Mesendoderm (in vitro differentiated cells): Measurements from ENCODE around the gene VPS37C.

ENCODE experiments used
- DNase-seq: peaks from one replicate; pipeline ENCODE4 v3.0.0; 2013
- H2AK5ac ChIP-seq: 2 replicates; pipeline ENCODE4 v1.6.1; 2013; ENCODE audit warnings: low read length, inconsistent platforms
- H2BK120ac ChIP-seq: 2 replicates; pipeline ENCODE4 v1.6.1; 2013; ENCODE audit warnings: low read depth, mild to moderate bottlenecking, low read length, moderate library complexity, mixed read lengths
- H2BK15ac ChIP-seq: replicated peaks from 2 replicates; pipeline ENCODE4 v1.6.1; 2013; ENCODE audit warnings: low read depth, mild to moderate bottlenecking, moderate library complexity
- H2BK5ac ChIP-seq: 2 replicates; pipeline ENCODE4 v1.6.1; 2013; ENCODE audit warnings: low read length, inconsistent platforms
- H3K18ac ChIP-seq: 2 replicates; pipeline ENCODE4 v1.6.1; 2013; ENCODE audit warnings: mild to moderate bottlenecking, low read length, mixed read lengths
- H3K23ac ChIP-seq: one replicate; pipeline ENCODE4 v1.6.1; 2013; ENCODE audit warnings: low read length
- H3K27ac ChIP-seq: 2 replicates; pipeline ENCODE4 v1.5.1; 2013; ENCODE audit warnings: low read depth, mild to moderate bottlenecking, inconsistent platforms, low read length, moderate library complexity
- H3K27me3 ChIP-seq: 2 replicates; pipeline ENCODE4 v1.6.1; 2013; ENCODE audit warnings: low read length, control low read depth, mild to moderate bottlenecking, inconsistent platforms; ENCODE audit not compliant: insufficient read depth, poor library complexity
- H3K36me3 ChIP-seq: 2 replicates; pipeline ENCODE4 v1.6.1; 2013; ENCODE audit warnings: low read length, inconsistent platforms; ENCODE audit not compliant: control insufficient read depth, insufficient read depth
- H3K4ac ChIP-seq: one replicate; pipeline ENCODE4 v1.6.1; 2013; ENCODE audit warnings: low read depth, mild to moderate bottlenecking, low read length, moderate library complexity
- H3K4me1 ChIP-seq: 2 replicates; pipeline ENCODE4 v1.6.1; 2013; ENCODE audit warnings: low read depth, low read length, inconsistent platforms; ENCODE audit not compliant: control insufficient read depth
- H3K4me2 ChIP-seq: 2 replicates; pipeline ENCODE4 v1.6.1; 2013; ENCODE audit warnings: low read length
- H3K4me3 ChIP-seq: 2 replicates; pipeline ENCODE4 v1.5.1; 2013; ENCODE audit warnings: mild to moderate bottlenecking, low read length
- H3K56ac ChIP-seq: one replicate; pipeline ENCODE4 v1.6.1; 2013; ENCODE audit warnings: low read length
- H3K79me1 ChIP-seq: 2 replicates; pipeline ENCODE4 v1.6.1; 2013; ENCODE audit warnings: low read length, inconsistent platforms
- H3K79me2 ChIP-seq: 2 replicates; pipeline ENCODE4 v1.6.1; 2013; ENCODE audit warnings: mild to moderate bottlenecking, low read length; ENCODE audit not compliant: control insufficient read depth, insufficient read depth
- H3K9ac ChIP-seq: 2 replicates; pipeline ENCODE4 v1.6.1; 2013; ENCODE audit warnings: low read length, inconsistent platforms
- H4K5ac ChIP-seq: one replicate; pipeline ENCODE4 v1.6.1; 2013; ENCODE audit warnings: low read length
- H4K8ac ChIP-seq: one replicate; pipeline ENCODE4 v1.6.1; 2013; ENCODE audit warnings: low read depth, mild to moderate bottlenecking, control low read depth, low read length, moderate library complexity
- WGBS: extraction: QIAGEN DNeasy Blood & Tissue Kit; methylation state at CpG from one replicate; pipeline ENCODE4 v1.1.7; 2013; ENCODE audit warnings: low lambda C conversion rate, missing lambda C conversion rate; ENCODE audit not compliant: insufficient coverage; ENCODE audit errors: extremely low coverage; 5-methylcytosine and 5-hydroxymethylcytosine counted together

VPS37C gene

DNA sequence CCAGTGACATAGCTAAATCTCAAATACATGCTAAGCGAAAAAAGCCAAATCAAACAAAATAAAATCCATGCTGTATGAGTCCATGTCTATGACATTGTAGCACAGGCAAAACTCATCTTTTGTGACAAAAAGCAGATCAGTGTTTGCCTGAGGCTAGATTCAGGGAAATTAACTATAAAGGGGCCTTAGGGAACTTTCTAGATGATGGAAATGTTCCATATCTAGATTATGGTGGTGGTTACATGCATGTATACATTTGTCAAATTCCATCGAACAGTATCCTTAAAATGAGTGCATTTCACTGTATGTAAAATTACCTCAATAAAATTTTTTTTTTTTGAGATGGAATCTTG, 44.1 kb downstream of the VPS37C start:
- Histone ChIP-seq H3K18ac (no peak overlapping the region), H3K79me2 (no peaks in the 10 kb centered on the region), H3K27ac (no peak overlapping the region), H3K23ac (no peak overlapping the region), H3K36me3 (no peaks in the 10 kb centered on the region), H2BK120ac (no peak overlapping the region), H3K56ac (no peak overlapping the region), H4K8ac (no peak overlapping the region), H3K79me1 (no peaks in the 10 kb centered on the region), H2BK15ac (no peak overlapping the region), H3K4me1 (no peaks in the 10 kb centered on the region), H2AK5ac (no peak overlapping the region), H3K4me3 (no peak overlapping the region), H3K9ac (no peak overlapping the region), H3K27me3 (no peaks in the 10 kb centered on the region), H3K4me2 (no peak overlapping the region), H3K4ac (no peak overlapping the region), H2BK5ac (no peak overlapping the region), H4K5ac (no peak overlapping the region)
- WGBS = no CpG with 5 or more reads among the region's 2 CpGs
- DNase-seq = no peak

DNA sequence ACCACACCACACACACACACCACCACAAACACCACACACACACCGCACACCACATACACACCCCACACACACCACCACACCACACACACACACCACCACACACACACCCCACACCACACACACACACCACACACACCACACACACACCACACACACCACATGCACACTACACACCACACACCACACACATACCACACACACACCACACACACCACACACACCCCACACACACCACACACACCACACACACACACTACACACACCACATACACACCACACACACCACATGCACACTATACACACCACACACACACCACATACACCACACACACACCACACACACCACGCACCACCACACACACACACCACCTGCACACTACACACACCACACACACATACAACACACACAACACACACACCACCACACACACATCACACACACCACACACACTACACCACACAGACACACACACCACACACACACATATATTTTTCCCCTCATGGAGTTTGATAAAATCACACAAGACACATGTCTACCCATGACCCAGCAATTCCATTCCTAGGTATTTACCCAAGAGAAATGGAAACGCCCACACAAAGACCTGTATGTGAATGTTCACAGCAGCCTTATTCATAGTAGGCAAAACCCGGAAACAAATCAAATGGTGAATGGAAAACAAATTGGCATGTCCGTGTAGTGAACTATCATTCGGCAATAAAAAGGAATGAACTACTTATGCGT, 44.6 kb downstream of the VPS37C start:
- no peak overlapping the region for H3K4me3 ChIP-seq
- no peak overlapping the region for H3K23ac ChIP-seq
- no peak overlapping the region for H3K4ac ChIP-seq
- no peaks in the 10 kb centered on the region for H3K79me1 ChIP-seq
- no peaks in the 10 kb centered on the region for H3K36me3 ChIP-seq
- H3K79me2 ChIP-seq = no peaks in the 10 kb centered on the region
- H3K27me3 ChIP-seq = no peaks in the 10 kb centered on the region
- DNase-seq = no peak
- no peak overlapping the region for H3K18ac ChIP-seq
- no peak overlapping the region for H3K9ac ChIP-seq
- no peak overlapping the region for H4K8ac ChIP-seq
- H3K4me1 ChIP-seq = no peaks in the 10 kb centered on the region
- no peak overlapping the region for H2AK5ac ChIP-seq
- no peak overlapping the region for H2BK5ac ChIP-seq
- WGBS = 100% methylated on average over 1 of the region's 7 CpGs
- no peak overlapping the region for H2BK120ac ChIP-seq
- no peak overlapping the region for H3K56ac ChIP-seq
- no peak overlapping the region for H3K4me2 ChIP-seq
- H4K5ac ChIP-seq = no peak overlapping the region
- no peak overlapping the region for H3K27ac ChIP-seq
- no peak overlapping the region for H2BK15ac ChIP-seq

DNA sequence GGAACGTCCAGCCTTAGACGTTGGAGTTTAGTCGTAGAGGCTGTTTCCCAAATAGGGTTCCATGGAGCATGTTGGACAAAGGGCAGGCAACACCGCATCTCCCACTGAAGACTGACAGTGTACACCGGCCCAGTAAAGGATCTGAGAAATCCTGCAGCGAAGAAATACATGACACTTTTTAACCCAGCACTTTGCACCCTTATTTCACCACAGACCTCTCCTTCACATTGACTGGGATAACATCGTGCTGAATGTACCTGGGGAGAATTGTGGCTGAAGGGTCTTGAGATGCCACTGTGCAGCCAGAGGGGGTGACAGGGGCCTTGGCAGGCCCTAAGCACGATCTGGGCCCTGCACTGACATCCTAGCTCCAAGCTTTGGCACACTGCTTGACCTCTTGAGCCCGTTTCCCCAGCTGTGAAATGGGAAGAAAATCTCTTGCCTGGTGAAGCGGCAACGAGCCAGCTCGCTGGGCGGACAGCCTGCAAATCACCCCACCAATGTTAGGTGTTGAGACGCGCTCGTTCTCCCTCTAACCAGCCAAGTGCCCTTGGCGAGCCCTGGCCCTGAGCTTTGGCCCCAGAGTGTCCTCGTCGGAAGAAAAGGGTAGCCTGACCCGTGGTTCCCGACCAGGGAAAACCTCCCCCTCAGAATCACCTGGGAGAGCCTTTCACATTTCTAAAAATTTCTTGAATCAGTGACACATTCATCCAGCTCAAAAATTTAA, 45.6 kb downstream of the VPS37C start:
- Histone ChIP-seq H3K23ac (no peak overlapping the region), H3K27me3 (no peaks in the 10 kb centered on the region), H4K8ac (no peak overlapping the region), H2BK5ac (no peak overlapping the region), H3K79me2 (no peaks in the 10 kb centered on the region), H3K27ac (no peak overlapping the region), H2BK120ac (no peak overlapping the region), H3K4ac (no peak overlapping the region), H3K18ac (no peak overlapping the region), H2AK5ac (no peak overlapping the region), H3K79me1 (no peaks in the 10 kb centered on the region), H3K4me1 (no peaks in the 10 kb centered on the region), H2BK15ac (no peak overlapping the region), H3K4me3 (no peak overlapping the region), H3K4me2 (no peak overlapping the region), H3K56ac (no peak overlapping the region), H4K5ac (no peak overlapping the region), H3K9ac (no peak overlapping the region), H3K36me3 (no peaks in the 10 kb centered on the region)
- no CpG with 5 or more reads among the region's 21 CpGs for WGBS
- DNase-seq = no peak

DNA sequence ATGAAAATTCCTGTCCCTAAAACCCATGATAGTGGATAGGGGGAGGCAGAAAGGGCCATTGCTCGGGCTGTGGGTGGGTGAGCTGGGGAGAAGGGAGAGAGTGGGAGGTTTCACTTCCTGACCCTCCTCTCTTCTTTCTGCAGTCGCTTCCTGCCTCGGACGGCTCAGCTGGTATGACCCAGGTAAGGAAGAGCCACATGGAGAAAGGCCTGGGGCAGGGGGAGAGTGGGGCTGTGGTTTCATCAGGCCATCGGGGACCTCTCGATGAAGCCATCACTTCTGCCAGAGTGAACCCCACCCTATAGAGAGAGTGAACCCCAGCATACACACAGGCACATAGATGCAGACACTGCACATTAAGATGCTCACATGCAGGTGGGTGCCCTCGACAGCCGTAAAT, 46.3 kb downstream of the VPS37C start:
- Histone ChIP-seq H3K4me3 (no peak overlapping the region), H3K18ac (no peak overlapping the region), H4K5ac (no peak overlapping the region), H2BK5ac (no peak overlapping the region), H4K8ac (no peak overlapping the region), H3K56ac (no peak overlapping the region), H3K27ac (no peak overlapping the region), H3K36me3 (no peaks in the 10 kb centered on the region), H3K79me1 (no peaks in the 10 kb centered on the region), H3K4me2 (no peak overlapping the region), H3K27me3 (no peaks in the 10 kb centered on the region), H3K79me2 (no peaks in the 10 kb centered on the region), H2AK5ac (no peak overlapping the region), H3K23ac (no peak overlapping the region), H2BK120ac (no peak overlapping the region), H3K4me1 (no peaks in the 10 kb centered on the region), H3K4ac (no peak overlapping the region), H2BK15ac (no peak overlapping the region), H3K9ac (no peak overlapping the region)
- WGBS = no CpG with 5 or more reads among the region's 8 CpGs
- DNase-seq = no peak

DNA sequence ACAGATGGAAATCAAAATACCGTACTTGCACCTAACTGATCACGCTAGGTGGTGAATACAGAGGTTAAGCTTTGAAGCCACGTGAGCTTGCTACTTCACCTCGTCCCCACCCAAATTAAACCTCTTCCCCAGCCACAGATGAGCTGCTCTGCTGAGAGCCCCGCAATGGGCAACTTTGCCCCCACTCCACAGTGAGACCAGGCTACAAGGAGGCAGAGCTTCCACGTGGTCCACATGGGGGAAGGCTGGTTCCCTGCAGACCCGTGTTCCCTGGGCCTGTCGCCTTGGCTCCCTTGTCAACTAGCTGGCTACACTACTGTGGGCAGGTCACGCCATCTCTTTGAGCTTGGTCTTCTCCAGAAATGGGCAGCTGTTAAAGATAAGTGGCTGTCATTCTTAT, 48.0 kb downstream of the VPS37C start:
- no peak overlapping the region for H3K4ac ChIP-seq
- no peak for DNase-seq
- H4K5ac ChIP-seq = no peak overlapping the region
- H3K79me2 ChIP-seq = no peaks in the 10 kb centered on the region
- H2AK5ac ChIP-seq = no peak overlapping the region
- no peak overlapping the region for H2BK5ac ChIP-seq
- no peak overlapping the region for H2BK15ac ChIP-seq
- H2BK120ac ChIP-seq = no peak overlapping the region
- H3K27ac ChIP-seq = no peak overlapping the region
- no peak overlapping the region for H3K4me2 ChIP-seq
- no peak overlapping the region for H3K23ac ChIP-seq
- no peak overlapping the region for H3K4me3 ChIP-seq
- H4K8ac ChIP-seq = no peak overlapping the region
- no CpG with 5 or more reads among the region's 9 CpGs for WGBS
- H3K36me3 ChIP-seq = no peaks in the 10 kb centered on the region
- H3K27me3 ChIP-seq = no peaks in the 10 kb centered on the region
- H3K9ac ChIP-seq = no peak overlapping the region
- no peaks in the 10 kb centered on the region for H3K4me1 ChIP-seq
- no peak overlapping the region for H3K56ac ChIP-seq
- no peak overlapping the region for H3K18ac ChIP-seq
- no peaks in the 10 kb centered on the region for H3K79me1 ChIP-seq
